HG03139 (cell line): ENCODE data around the gene BCL3.
"Not testable (repeated sequence)": the region's sequence is repeated elsewhere in the genome, so short reads cannot be mapped to it uniquely, and the experiment has no call there.

ENCODE experiments used
- ATAC-seq: cut with Tn5 transposase; IDR thresholded peaks from one replicate; pipeline ENCODE4 v1.9.1; 2021; ENCODE audit not compliant: unreplicated experiment

BCL3 gene

DNA sequence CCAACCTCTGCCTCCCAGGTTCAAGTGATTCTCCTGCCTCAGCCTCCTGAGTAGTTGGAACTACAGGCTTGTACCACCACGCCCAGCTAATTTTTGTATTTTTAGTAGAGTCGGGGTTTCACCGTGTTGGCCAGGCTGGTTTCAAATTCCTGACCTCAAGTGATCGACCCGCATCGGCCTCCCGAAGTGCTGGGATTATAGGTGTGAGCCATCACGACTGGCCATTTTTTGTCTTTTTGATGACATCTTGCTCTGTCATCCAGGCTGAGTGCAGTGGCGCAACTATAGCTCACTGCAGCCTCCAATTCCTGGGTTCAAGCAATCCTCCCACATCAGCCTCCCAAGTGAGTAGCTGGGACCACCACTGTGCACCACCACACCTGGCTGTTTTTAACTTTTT, 28.1 kb upstream of the BCL3 start:
- ATAC-seq = not testable (repeated sequence)

DNA sequence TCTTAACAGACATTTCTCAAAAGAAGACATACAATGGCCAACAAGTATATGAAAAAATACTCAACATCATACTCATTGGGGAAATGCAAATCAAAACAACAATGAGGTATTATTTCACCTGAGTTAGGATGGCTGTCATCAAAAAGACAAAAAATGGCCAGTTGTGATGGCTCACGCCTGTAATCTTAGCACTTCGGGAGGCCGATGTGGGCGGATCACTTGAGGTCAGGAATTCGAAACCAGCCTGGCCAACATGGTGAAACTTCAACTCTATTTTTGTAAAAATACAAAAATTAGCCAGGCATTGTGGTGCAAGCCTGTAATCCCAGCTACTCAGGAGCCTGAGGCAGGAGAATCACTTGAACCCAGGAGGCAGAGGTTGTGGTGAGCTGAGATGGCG, 27.6 kb upstream of the BCL3 start:
- no peak for ATAC-seq

- not testable (repeated sequence) for ATAC-seq
Observed at GRCh38 chr19:44721369-44721768, 27.1 kb upstream of the BCL3 start.

- ATAC-seq = no peak
Observed at GRCh38 chr19:44722131-44723121, 26.1 kb upstream of the BCL3 start.

- ATAC-seq = no peak
Observed at GRCh38 chr19:44723299-44723951, 25.1 kb upstream of the BCL3 start.

GRCh38 chr19:44723952-44724319, 24.6 kb upstream of the BCL3 start:
- no peak for ATAC-seq

DNA sequence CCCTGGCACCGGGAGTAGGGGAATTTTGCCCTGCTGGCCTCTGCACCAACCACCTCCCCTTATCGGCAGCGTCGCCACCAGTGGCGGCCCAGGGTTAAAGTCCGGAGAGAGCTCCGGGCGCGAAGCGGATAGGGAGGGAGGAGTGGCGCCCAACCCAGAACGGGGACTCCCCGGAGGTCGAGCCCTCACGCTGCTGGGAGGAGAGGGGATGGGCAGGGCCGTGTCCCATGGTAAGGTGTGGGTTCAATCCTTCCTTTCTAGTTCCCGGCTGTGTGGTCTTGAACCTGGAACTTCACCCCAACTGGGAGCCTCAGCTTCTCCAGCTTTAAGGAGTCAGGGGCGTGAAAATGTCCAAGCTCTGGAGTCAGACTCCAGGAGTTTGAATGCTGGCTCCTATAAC, 23.3 kb upstream of the BCL3 start:
- no peak for ATAC-seq

DNA sequence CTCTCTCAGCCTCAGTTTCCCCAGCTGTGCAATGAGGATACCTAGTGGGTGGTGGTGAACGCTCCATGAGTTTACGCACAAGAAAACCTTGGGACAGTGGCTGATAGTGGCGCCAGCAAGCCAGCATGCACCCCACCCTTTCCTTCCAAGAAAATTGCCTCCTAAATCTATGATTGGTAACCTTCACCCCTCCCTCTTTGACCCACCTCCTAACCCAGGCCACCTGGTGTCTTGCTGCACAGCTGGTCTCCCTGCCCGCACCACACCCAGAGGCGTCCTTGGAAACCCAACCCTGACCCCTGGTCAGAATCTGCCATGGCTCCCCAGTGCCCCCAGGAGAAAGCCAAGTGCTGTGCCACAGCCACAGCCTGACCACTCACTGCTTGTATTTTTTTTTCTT, 22.8 kb upstream of the BCL3 start:
- no peak for ATAC-seq

GRCh38 chr19:44726465-44726864, 22.0 kb upstream of the BCL3 start:
- no peak for ATAC-seq

DNA sequence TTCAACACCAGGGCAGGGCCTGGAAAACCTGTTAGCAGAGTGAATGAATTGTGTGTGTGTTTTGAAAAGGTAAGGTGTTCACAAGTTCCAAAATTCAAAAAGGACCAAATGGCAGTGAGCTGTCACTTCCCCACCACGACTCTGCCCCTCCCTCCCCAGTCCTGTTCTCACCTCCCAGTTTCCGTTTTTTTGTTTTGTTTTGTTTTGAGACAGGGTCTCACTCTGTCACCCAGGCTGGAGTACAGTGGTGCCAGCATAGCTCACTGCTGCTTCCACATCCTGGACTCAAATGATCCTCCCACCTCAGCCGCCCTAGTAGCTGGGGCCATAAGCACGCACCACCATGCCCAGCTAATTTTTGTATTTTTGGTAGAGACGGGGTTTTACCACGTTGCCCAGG, 20.3 kb upstream of the BCL3 start:
- ATAC-seq = no peak

DNA sequence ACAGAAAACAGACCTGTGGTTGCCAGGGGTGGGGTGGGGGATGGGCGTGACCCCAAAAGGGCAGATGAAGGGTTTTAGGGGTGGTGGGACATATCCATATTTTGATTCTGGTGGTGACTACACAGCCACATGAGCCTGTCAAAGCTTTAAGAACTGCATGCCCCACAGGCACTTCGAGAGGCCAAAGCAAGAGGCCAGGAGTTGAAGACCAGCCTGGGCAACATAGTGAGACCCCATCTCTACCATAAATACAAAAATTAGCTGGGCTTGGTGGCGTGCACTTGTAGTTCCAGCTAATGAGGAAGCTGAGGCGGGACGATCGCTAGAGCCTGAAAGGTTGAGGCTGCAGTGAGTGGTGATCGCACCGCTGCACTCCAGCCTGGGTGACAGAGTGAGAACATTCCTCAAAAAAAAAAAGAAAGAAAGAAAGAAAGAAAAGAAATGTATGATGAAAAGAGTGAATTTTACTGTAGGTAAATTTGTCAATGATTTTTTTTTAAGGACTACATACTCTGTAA, 18.9 kb upstream of the BCL3 start:
- ATAC-seq = no peak

DNA sequence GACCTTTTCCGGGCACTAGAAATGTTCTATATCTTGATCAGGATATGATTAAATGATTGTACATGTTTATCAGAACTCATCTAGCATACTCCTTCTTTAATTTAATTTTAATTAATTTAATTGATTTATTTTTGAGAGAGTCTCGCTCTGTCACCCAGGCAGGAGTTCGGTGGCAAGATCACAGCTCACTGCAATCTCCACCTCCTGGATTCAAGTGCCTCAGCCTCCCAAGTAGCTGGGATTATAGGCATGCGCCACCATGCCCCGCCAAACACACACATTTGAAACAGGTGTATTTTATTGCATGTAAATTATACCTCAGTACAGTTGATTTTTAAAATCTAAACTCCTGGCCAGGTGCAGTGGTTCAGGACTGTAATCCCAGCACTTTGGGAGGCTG, 17.4 kb upstream of the BCL3 start:
- ATAC-seq = no peak

GRCh38 chr19:44731622-44732021, 16.9 kb upstream of the BCL3 start:
- ATAC-seq = no peak

- no peak for ATAC-seq
Observed at GRCh38 chr19:44732235-44733014, 16.1 kb upstream of the BCL3 start.

- ATAC-seq = no peak
Observed at GRCh38 chr19:44734357-44734756, 14.2 kb upstream of the BCL3 start.

- ATAC-seq = no peak
Observed at GRCh38 chr19:44735011-44735410, 13.5 kb upstream of the BCL3 start.

- ATAC-seq = no peak
Observed at GRCh38 chr19:44737238-44738071, 11.1 kb upstream of the BCL3 start.

GRCh38 chr19:44738136-44738535, 10.4 kb upstream of the BCL3 start:
- ATAC-seq = no peak

DNA sequence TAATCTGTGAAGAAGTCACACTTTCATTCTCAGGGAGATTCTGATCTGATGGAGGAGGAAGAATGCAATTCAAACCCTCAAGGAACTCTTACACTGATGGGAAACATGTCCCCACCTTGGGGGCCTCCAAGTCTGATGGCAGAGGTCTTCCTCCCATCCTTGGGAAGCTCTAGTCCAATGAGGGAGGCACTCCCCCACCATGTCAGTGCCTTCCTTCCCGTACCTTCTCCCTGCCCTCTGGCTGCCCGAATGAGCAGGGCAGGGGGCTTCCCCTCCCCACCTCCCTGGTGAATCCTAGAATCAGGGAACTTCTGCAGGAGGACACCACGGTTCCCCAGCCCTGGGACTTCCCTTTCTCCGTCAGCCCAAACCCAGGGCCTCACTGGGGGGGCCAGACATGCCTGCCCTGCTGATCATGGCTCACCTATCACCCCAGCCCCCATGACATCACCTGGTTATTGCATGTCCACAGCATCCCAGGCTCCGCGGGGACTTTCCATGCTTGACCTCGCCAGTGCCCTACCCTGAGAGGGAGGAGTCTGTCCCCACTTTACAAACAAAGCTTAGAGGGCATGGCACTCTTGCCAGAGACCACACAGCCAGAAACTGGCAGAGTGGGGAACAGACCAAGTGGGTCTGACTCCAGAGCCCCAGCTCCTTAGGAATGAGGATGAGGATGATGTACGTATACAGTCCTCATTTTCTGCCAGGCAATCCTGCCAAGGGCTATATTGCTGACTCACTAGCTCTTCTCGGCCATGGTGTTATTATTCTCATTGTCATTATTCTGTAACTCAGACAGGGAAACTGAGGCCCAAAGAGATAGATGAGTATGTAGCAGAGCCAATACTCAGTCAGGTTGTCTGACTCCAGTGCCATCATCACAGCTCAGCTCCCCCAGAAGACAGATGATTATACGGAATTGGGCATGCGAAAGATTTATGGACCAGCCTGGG, 9.6 kb upstream of the BCL3 start:
- ATAC-seq = no peak
